Central memory CD8-positive, alpha-beta T cell (primary cell): ENCODE results near the gene INPP4B.

ENCODE experiments used
- ATAC-seq: fragments of 150-1000 bp; cut with Tn5 transposase; replicated peaks from 2 replicates; pipeline ENCODE4 v1.10.0; 2022; ENCODE audit warnings: mild to moderate bottlenecking, moderate FRiP score, moderate number of reproducible peaks; ENCODE audit not compliant: poor library complexity, severe bottlenecking; ENCODE audit errors: extremely low read depth
- DNase-seq, 2 donors: peaks; one replicate each; pipeline ENCODE4 v3.0.0; 2021; ENCODE audit warnings: low spot score in 2 of 2
- H3K27ac Mint-ChIP-seq: one replicate; pipeline ENCODE4 v1.8.0; 2022; ENCODE audit warnings: low read depth, mild to moderate bottlenecking, moderate library complexity, mixed read lengths
- H3K27me3 Mint-ChIP-seq: one replicate; pipeline ENCODE4 v1.8.0; 2022; ENCODE audit warnings: mixed read lengths
- H3K36me3 Mint-ChIP-seq: one replicate; pipeline ENCODE4 v1.8.0; 2022; ENCODE audit warnings: mild to moderate bottlenecking, moderate library complexity, mixed read lengths; ENCODE audit not compliant: insufficient read depth
- H3K4me1 Mint-ChIP-seq: one replicate; pipeline ENCODE4 v1.8.0; 2022; ENCODE audit warnings: mixed read lengths
- H3K4me3 Mint-ChIP-seq: one replicate; pipeline ENCODE4 v1.8.0; 2022; ENCODE audit warnings: mild to moderate bottlenecking, moderate library complexity, mixed read lengths
- H3K9me3 Mint-ChIP-seq: one replicate; pipeline ENCODE4 v1.8.0; 2022; ENCODE audit warnings: mixed read lengths

Gene INPP4B

DNA sequence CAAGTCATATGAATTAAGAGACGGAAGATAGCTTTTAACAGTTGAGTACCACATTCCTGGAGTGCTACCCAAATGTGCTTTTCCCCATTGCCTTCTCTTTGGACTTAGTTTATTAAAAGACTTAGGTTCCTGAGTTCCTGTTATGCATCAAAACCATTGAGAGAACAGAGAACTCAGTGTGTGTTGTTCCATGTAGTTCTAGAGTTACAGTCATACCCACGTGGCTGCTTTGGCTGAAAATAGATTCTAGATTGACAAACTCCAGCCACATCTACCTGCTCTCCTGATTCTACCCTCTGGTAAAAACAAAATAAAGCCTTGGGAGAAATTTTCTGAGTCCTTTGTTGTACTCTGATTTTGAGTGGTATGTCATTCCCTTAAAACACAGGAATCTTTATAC lies 824.3 kb downstream of the INPP4B start:
- Mint-ChIP-seq H3K27me3 (no peaks in the 10 kb centered on the region), H3K27ac (no peak overlapping the region), H3K9me3 (peaks cover 4% of the 10 kb centered on the region), H3K4me1 (no peaks in the 10 kb centered on the region), H3K36me3 (peaks cover 4% of the 10 kb centered on the region), H3K4me3 (no peak overlapping the region)
- DNase-seq (no peak), ATAC-seq (no peak)

DNA sequence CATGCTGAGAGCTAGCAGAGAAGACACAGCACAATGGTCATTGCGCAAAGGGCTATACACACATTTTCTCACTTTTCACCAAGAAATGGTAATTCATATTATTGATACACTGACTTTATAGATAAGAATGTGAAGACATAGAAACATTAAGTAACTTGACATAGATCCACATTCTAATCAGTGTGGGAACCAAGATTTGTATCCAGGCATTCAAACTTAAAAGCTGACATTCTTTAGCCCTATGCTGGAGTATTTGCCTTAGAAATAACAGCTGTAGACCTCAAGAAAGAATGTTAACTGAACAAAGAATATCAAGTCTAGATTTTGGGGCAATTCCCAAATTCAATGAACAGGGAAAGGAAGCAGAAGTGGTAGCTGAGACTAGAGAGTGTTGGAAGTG lies 824.9 kb downstream of the INPP4B start:
- Mint-ChIP-seq H3K27ac (no peak overlapping the region), H3K4me3 (no peak overlapping the region), H3K27me3 (no peaks in the 10 kb centered on the region), H3K4me1 (no peaks in the 10 kb centered on the region), H3K9me3 (peaks cover 4% of the 10 kb centered on the region), H3K36me3 (peaks cover 4% of the 10 kb centered on the region)
- DNase-seq: no peak
- no peak for ATAC-seq

DNA sequence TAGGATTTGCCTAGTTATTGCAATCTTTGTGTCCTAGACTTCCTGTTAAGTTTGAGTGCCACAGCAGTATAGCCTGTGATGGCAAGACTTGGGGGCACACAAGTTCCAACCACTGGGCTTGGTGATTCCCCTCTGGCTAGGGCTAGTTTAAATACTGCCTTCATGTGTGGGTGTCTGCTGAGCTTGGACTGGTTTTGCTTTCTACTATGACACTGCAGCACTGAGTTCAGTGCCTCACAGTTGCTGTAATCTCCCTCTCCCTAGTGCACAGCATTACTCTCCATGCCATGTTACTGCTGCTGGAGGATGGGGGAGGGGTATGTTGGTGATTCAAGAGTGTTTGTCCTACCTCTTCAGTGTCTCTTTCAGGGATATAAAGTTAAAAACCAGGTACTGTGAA lies 830.1 kb downstream of the INPP4B start:
- Mint-ChIP-seq H3K4me1 (no peaks in the 10 kb centered on the region), H3K4me3 (no peak overlapping the region), H3K27me3 (peaks cover 24% of the 10 kb centered on the region), H3K9me3 (peaks cover 4% of the 10 kb centered on the region), H3K27ac (no peak overlapping the region), H3K36me3 (peaks cover 1% of the 10 kb centered on the region)
- no peak for DNase-seq
- no peak for ATAC-seq

DNA sequence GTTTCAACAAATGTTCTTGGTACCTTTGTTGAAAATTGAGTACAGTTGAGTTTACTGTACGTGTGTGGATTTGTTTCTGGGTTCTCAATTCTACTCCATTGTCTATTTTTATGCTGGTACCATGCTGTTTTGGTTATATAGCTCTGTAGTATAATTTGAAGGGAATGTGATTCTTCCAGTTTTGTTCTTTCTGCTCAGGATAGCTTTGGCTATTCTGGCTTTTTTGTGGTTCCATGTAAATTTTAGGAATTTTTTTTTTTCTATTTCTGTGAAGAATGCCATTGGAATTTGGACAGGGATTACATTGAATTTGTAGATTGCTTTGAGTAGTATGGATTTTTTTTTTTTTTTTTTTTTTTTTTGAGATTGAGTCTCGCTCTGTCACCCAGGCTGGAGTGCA lies 836.4 kb downstream of the INPP4B start:
- ATAC-seq (no peak), DNase-seq (no peak)
- Mint-ChIP-seq H3K4me1 (no peaks in the 10 kb centered on the region), H3K4me3 (no peak overlapping the region), H3K27ac (no peak overlapping the region), H3K36me3 (no peaks in the 10 kb centered on the region), H3K27me3 (peaks cover 43% of the 10 kb centered on the region), H3K9me3 (peaks cover 15% of the 10 kb centered on the region)

DNA sequence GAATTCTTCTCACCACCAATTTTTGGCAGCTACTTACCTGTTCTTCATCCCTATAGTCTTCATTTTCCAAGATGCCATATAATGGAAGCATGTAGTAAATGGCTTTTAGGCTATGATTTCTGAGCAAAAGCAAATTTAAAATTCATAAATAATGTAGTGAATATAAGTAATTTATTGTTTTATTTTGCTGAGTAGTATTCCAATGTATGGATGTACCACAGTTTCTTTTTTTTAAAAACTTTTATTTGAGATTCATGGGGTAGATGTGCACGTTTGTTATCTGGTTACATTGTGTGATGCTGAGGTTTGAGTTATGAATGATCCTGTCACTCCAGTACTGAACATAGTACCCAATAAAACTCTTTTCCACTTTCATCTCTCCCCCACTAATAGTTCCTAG lies 840.6 kb downstream of the INPP4B start:
- no peaks in the 10 kb centered on the region for H3K4me1 Mint-ChIP-seq
- no peak overlapping the region for H3K27ac Mint-ChIP-seq
- DNase-seq: no peak
- no peaks in the 10 kb centered on the region for H3K36me3 Mint-ChIP-seq
- peaks cover 26% of the 10 kb centered on the region for H3K27me3 Mint-ChIP-seq
- no peak overlapping the region for H3K4me3 Mint-ChIP-seq
- no peak for ATAC-seq
- peaks cover 16% of the 10 kb centered on the region for H3K9me3 Mint-ChIP-seq

DNA sequence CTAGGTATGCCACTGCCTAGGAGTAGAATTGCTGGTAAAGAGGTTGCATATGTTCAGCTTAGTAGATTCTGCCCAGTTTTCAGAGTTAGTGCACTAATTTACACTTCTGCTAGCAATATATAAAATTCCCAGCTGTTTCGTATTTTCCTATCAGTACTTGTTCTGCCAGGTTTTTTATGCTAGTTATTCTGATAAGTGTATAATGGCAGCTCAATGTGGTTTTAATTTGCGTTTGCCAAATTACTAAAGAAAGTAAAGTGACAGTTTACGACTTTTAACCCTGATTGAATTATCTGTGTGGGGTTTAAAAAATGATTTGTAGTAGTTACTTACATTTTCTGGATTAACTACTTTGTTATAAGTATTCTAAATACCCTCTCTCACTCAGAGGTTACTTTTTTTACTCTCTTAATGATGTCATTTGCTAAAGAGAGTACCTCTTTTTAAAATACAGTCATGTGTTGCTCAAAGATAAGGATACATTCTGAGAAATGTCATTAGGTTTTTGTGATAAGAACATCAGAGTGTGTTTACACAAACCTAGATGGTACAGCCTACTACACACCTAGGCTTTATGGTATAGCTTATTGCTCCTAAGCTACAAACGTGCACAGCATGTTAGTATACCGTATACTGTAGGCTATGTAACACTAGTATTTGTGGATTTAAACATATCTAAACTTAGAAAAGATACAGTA lies 846.5 kb downstream of the INPP4B start:
- ATAC-seq (no peak), DNase-seq (no peak)
- Mint-ChIP-seq H3K36me3 (no peaks in the 10 kb centered on the region), H3K27ac (no peak overlapping the region), H3K4me1 (no peaks in the 10 kb centered on the region), H3K4me3 (no peak overlapping the region), H3K27me3 (peaks cover 28% of the 10 kb centered on the region), H3K9me3 (peaks cover 6% of the 10 kb centered on the region)

DNA sequence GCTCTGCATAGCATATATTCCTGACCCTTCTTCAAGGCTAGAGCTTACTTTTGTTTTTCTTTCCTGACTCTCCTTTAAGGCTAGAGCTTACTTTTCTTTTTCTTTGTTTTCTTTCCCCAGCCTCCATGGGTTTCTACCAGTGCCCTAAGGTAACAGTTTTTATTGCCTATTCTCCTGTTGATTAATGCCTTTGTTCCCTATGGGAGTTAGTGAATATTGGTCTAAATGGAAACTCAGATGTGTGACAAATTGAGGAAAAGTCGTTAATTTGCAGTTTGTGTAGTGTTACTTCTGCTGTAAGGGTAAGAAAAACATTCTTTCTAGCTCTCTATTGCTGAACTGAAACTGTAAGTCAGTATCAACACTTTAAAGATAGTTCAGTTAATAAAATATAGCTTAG lies 851.0 kb downstream of the INPP4B start:
- peaks cover 8% of the 10 kb centered on the region for H3K9me3 Mint-ChIP-seq
- ATAC-seq (no peak), DNase-seq (no peak)
- H3K27ac Mint-ChIP-seq: no peak overlapping the region
- H3K36me3 Mint-ChIP-seq: no peaks in the 10 kb centered on the region
- no peaks in the 10 kb centered on the region for H3K4me1 Mint-ChIP-seq
- H3K27me3 Mint-ChIP-seq: peaks cover 51% of the 10 kb centered on the region
- H3K4me3 Mint-ChIP-seq: no peak overlapping the region

DNA sequence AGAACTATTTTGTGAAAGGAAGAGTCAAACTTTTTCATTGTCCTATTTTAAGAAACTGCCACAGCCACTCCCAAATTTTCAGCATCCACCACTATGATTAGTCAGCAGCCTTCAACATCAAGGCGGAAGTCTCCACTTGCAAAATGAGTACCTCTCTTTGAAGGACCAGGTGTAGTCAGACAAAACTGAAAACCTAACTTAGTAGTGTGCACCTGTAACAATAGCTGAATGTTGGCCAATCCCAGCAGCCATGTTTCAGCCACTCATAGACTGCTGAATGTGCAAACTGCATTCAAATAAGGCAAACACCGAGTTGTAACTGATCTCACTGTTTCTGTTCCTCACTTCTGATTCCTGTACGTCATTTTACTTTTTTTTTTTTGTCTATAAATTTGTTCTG lies 868.7 kb downstream of the INPP4B start:
- H3K36me3 Mint-ChIP-seq: no peaks in the 10 kb centered on the region
- no peak overlapping the region for H3K4me3 Mint-ChIP-seq
- no peak for DNase-seq
- H3K4me1 Mint-ChIP-seq: no peaks in the 10 kb centered on the region
- peaks cover 15% of the 10 kb centered on the region for H3K27me3 Mint-ChIP-seq
- no peak for ATAC-seq
- no peaks in the 10 kb centered on the region for H3K9me3 Mint-ChIP-seq
- H3K27ac Mint-ChIP-seq: no peak overlapping the region
